NCI-H226 (cell line): ENCODE data around the gene SLC22A23.
"Not testable (repeated sequence)": the region's sequence is repeated elsewhere in the genome, so short reads cannot be mapped to it uniquely, and the experiment has no call there.

Experiments
- DNase-seq: peaks from one replicate; pipeline ENCODE4 v3.0.0-alpha.2; 2015

SLC22A23 gene

GRCh38 chr6:3403238-3404173 lies 53.3 kb downstream of the SLC22A23 start:
- no peak for DNase-seq

- no peak for DNase-seq
These were observed 54.3 kb downstream of the SLC22A23 start for GRCh38 chr6:3402310-3403237.

GRCh38 chr6:3400162-3400561 lies 56.7 kb downstream of the SLC22A23 start:
- no peak for DNase-seq

GRCh38 chr6:3398755-3399696 lies 57.8 kb downstream of the SLC22A23 start:
- no peak for DNase-seq

GRCh38 chr6:3398165-3398562 lies 58.7 kb downstream of the SLC22A23 start:
- no peak for DNase-seq

- DNase-seq = no peak
These were observed 59.4 kb downstream of the SLC22A23 start for GRCh38 chr6:3397229-3398164.

GRCh38 chr6:3396503-3397180 lies 60.2 kb downstream of the SLC22A23 start:
- DNase-seq = no peak

GRCh38 chr6:3394671-3395070 lies 62.2 kb downstream of the SLC22A23 start:
- DNase-seq = no peak

GRCh38 chr6:3393836-3394202 lies 63.0 kb downstream of the SLC22A23 start:
- no peak for DNase-seq

GRCh38 chr6:3392930-3393835 lies 63.7 kb downstream of the SLC22A23 start:
- DNase-seq = peak; percentile 54

GRCh38 chr6:3391902-3392458 lies 64.9 kb downstream of the SLC22A23 start:
- no peak for DNase-seq

- peak; percentile 86 for DNase-seq
These were observed 66.2 kb downstream of the SLC22A23 start for GRCh38 chr6:3390698-3391097.

- DNase-seq = peak; percentile 17
These were observed 67.3 kb downstream of the SLC22A23 start for GRCh38 chr6:3389390-3390167.

- no peak for DNase-seq
These were observed 68.1 kb downstream of the SLC22A23 start for GRCh38 chr6:3388786-3389185.

GRCh38 chr6:3386374-3386857 lies 70.4 kb downstream of the SLC22A23 start:
- DNase-seq = no peak

- no peak for DNase-seq
These were observed 71.1 kb downstream of the SLC22A23 start for GRCh38 chr6:3385660-3386151.

GRCh38 chr6:3385181-3385580 lies 71.7 kb downstream of the SLC22A23 start:
- not testable (repeated sequence) for DNase-seq
